Measurements from ENCODE around the gene RESP18.
A peak's percentile ranks its signal among the peaks of the same experiment; 100 is the strongest.

Gene RESP18

GRCh38 chr2:219277703-219278654 is 54.6 kb downstream of the RESP18 start:
- DNase-seq (ENCODE audit: low read depth in 2 of 2) = peak; percentile 57 to 66
